ENCODE measurements around the gene TAX1BP1. TPM values are rescaled to one million over a fixed set of nuclear protein-coding genes. Genes with fewer than 3 reads are reported as not detected.

TAX1BP1 gene
- total and polyA plus RNA-seq, 11 donors: 91.2 to 190 (median 159) TPM

GRCh38 chr7:27873981-27874957 lies 134.3 kb downstream of the TAX1BP1 start:
- H3K9me3 ChIP-seq: no peaks in the 10 kb centered on the region
- peaks cover 0 to 31% (median 16%) of the 10 kb centered on the region in 12 donors for H3K4me1 ChIP-seq
- no peaks in the 10 kb centered on the region for H3K36me3 ChIP-seq
- 63 to 66% (median 65%) methylated on average over 12 to 13 of the region's 13 CpGs for WGBS, 4 donors
- no peaks in the 10 kb centered on the region for H3K27me3 ChIP-seq
- peak overlapping the region in 4 of 12 donors; percentile 4 to 25 (median 13) for H3K27ac ChIP-seq
- peak; percentile 68 to 90 (median 88) for ATAC-seq
- peak; percentile 50 to 79 (median 62) for DNase-seq
- intact Hi-C loops (cut with DNase I): no loop called here
- H3K4me3 ChIP-seq: no peak overlapping the region
- TF ChIP-seq CTCF (IDR thresholded peaks at IDR 0.05): no peak
- no peak for TF ChIP-seq POLR2A (IDR thresholded peaks at IDR 0.05)

DNA sequence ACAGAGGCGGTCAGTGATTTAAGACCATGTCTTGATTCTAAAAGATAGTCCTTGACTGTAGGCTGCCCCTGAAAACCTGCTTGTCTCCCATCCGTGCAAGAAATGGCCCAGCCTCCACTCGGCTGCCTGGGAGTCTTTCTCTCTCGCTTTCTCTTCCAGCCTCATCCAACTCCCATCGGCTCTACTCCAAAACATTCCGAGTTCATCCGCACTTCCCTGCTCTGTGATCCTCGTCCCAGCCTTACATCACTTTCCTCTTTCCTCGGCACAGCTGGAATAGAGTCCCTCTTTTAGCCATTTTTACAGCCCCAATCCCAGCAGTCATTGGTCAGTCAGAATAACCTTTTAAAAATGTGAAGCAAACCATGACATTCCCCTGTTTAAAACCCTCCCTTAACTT lies 135.1 kb downstream of the TAX1BP1 start:
- intact Hi-C loops (cut with DNase I): no loop called here
- Histone ChIP-seq H3K4me3 (no peak overlapping the region), H3K27me3 (no peaks in the 10 kb centered on the region), H3K36me3 (no peaks in the 10 kb centered on the region), H3K27ac (no peak overlapping the region), H3K4me1 (peaks cover 0 to 31% (median 17%) of the 10 kb centered on the region in 12 donors), H3K9me3 (no peaks in the 10 kb centered on the region)
- TF ChIP-seq POLR2A (IDR thresholded peaks at IDR 0.05): no peak
- no peak for ATAC-seq
- no peak for DNase-seq
- 97 to 99% (median 97%) methylated on average over 9 of the region's 9 CpGs for WGBS, 4 donors

GRCh38 chr7:27875832-27876231 lies 135.9 kb downstream of the TAX1BP1 start:
- intact Hi-C loops (cut with DNase I): no loop called here
- no peaks in the 10 kb centered on the region for H3K9me3 ChIP-seq
- no peak overlapping the region for H3K4me3 ChIP-seq
- no peaks in the 10 kb centered on the region for H3K27me3 ChIP-seq
- H3K27ac ChIP-seq: no peak overlapping the region
- H3K4me1 ChIP-seq: peaks cover 0 to 34% (median 17%) of the 10 kb centered on the region in 12 donors
- TF ChIP-seq POLR2A (IDR thresholded peaks at IDR 0.05): no peak
- TF ChIP-seq CTCF (IDR thresholded peaks at IDR 0.05): no peak
- H3K36me3 ChIP-seq: no peaks in the 10 kb centered on the region
- ATAC-seq: no peak
- DNase-seq: no peak
- WGBS, 4 donors: 97 to 100% (median 98%) methylated on average over 2 of the region's 2 CpGs

DNA sequence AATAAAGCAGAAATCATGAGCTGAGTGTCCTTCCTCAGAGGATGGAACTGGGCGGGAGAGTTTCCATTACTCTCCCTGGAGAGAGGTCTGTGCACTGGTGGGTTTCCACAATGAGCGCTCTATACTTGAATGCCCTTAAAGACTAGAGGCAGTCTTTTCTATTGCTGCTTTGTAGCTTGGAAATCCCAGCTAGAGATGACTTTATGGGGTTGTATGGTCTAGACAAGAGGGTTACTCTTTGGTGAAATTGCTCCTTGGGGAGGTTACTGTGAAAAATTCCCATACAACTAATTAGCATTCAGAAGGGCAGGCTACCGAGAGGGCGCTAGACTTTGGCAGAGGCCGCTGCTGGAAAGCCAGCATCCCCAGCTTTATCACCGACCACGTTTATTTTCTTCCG lies 136.8 kb downstream of the TAX1BP1 start:
- WGBS, 4 donors: 79 to 94% (median 85%) methylated on average over 8 of the region's 8 CpGs
- H3K4me1 ChIP-seq: peaks cover 0 to 32% (median 17%) of the 10 kb centered on the region in 12 donors
- H3K4me3 ChIP-seq: no peak overlapping the region
- H3K27ac ChIP-seq: no peak overlapping the region
- DNase-seq (no peak), ATAC-seq (no peak)
- intact Hi-C loops (cut with DNase I): no loop called here
- no peaks in the 10 kb centered on the region for H3K27me3 ChIP-seq
- no peaks in the 10 kb centered on the region for H3K9me3 ChIP-seq
- TF ChIP-seq POLR2A (IDR thresholded peaks at IDR 0.05): no peak
- TF ChIP-seq CTCF (IDR thresholded peaks at IDR 0.05): no peak
- H3K36me3 ChIP-seq: no peaks in the 10 kb centered on the region

Other genes starting within 250 kb of the TAX1BP1 start
- 100 to 1,000 TPM in 1 of 9 donors, 10 to 100 TPM in 8; 48.5 to 107 (median 69.7) TPM for gene HIBADH, start 77.3 kb upstream of the TAX1BP1 start, total RNA-seq
- 10 to 100 TPM; 34.4 to 34.6 TPM for gene HIBADH, start 77.3 kb upstream of the TAX1BP1 start, polyA plus RNA-seq